HCT116 (cell line): ENCODE results near the gene CACNB2. TPM values are rescaled to one million over a fixed set of nuclear protein-coding genes. Genes with fewer than 3 reads are reported as not detected.

Experiments used
- ATAC-seq: fragments of 200-7000 bp; cut with Tn5 transposase; 2 replicates; pipeline ENCODE4 v1.9.1; 2020; ENCODE audit warnings: mild to moderate bottlenecking, moderate library complexity
- BruUV-seq: library from RNA; stranded (reverse); fragments of 400-500 nt; replicated peaks from 2 replicates; lab custom pipeline; 2021; lab: Mats Ljungman, UMichigan
- CTCF ChIA-PET: fragments of 300-600 bp; sonication (Branson Sonifier 250); formaldehyde crosslinking; loops from one replicate; lab custom pipeline; 2021; ENCODE audit warnings: antibody characterized with exemption; lab: Charles Lee
- POLR2A ChIA-PET: fragments of 300-600, 350-600 bp; sonication (Branson Sonifier 250); formaldehyde crosslinking; loops from one replicate; lab custom pipeline; 2021; ENCODE audit warnings: antibody characterized with exemption; lab: Charles Lee
- RAD21 ChIA-PET, 2 experiments: fragments of 300-600 bp; sonication (Branson Sonifier 250); formaldehyde crosslinking; loops; one replicate each; lab custom pipeline; 2023; ENCODE audit warnings: low total read pairs in 2 of 2; ENCODE audit not compliant: uncharacterized antibody in 2 of 2, unreplicated experiment in 2 of 2, low non-redundant PET in 1 of 2; lab: Charles Lee
- DNase-seq: peaks from one replicate; pipeline ENCODE4 v3.0.0-alpha.2; 2010; ENCODE audit warnings: low read depth, low spot score
- H2AFZ ChIP-seq: fragments of 200-600 bp; shearing (Covaris generic), sonication (generic); 2 replicates; pipeline ENCODE4 v1.6.1; 2017; ENCODE audit warnings: low read depth, mixed run types, mixed read lengths, antibody characterized with exemption, low read length; ENCODE audit not compliant: poor library complexity, severe bottlenecking
- H3K27ac ChIP-seq: 2 replicates; pipeline ENCODE4 v1.5.1; 2012; ENCODE audit warnings: low read depth, low read length
- H3K27me3 ChIP-seq: fragments of 200-600 bp; sonication (generic); 2 replicates; pipeline ENCODE4 v1.6.1; 2016; ENCODE audit warnings: mixed run types, low read length, mixed read lengths; ENCODE audit not compliant: insufficient read depth
- H3K36me3 ChIP-seq, 2 experiments: fragments of 200-500 bp in 1 of 2; fragments of 200-600 bp in 1 of 2; sonication (Bioruptor generic) in 1 of 2; sonication (generic) in 1 of 2; 2 replicates each; pipeline versions ENCODE4 v1.5.1 to v1.6.1; 2014 to 2016; ENCODE audit warnings: low read length in 2 of 2, inconsistent platforms in 1 of 2, mixed read lengths in 1 of 2, mixed run types in 1 of 2; ENCODE audit not compliant: insufficient read depth in 2 of 2, control insufficient read depth in 1 of 2
- H3K4me1 ChIP-seq, 2 experiments: fragments of 200-600 bp in 1 of 2; sonication (generic) in 1 of 2; 2 replicates each; pipeline versions ENCODE4 v1.5.1 to v1.6.1; 2012 to 2017; ENCODE audit warnings: low read length in 2 of 2, inconsistent platforms in 1 of 2, mild to moderate bottlenecking in 1 of 2, mixed read lengths in 1 of 2, mixed run types in 1 of 2, moderate library complexity in 1 of 2; ENCODE audit not compliant: insufficient read depth in 2 of 2, control insufficient read depth in 1 of 2
- H3K4me2 ChIP-seq: fragments of 200-600 bp; sonication (generic); 2 replicates; pipeline ENCODE4 v1.6.1; 2017; ENCODE audit warnings: mixed run types, low read length, mixed read lengths
- H3K4me3 ChIP-seq, 2 experiments: fragments of 200-600 bp in 1 of 2; sonication (generic) in 1 of 2; replicated peaks in 1 of 2; 2 replicates each; pipeline ENCODE4 v1.5.1; 2011 to 2016; ENCODE audit warnings: low read length in 2 of 2, control low read depth in 1 of 2, low read depth in 1 of 2, mild to moderate bottlenecking in 1 of 2, mixed read lengths in 1 of 2, mixed run types in 1 of 2
- H3K79me2 ChIP-seq: fragments of 200-600 bp; sonication (generic); 2 replicates; pipeline ENCODE4 v1.6.1; 2017; ENCODE audit warnings: mild to moderate bottlenecking, mixed run types, low read length, moderate library complexity, mixed read lengths; ENCODE audit not compliant: insufficient read depth
- H3K9ac ChIP-seq: fragments of 200-600 bp; sonication (generic); 2 replicates; pipeline ENCODE4 v1.6.1; 2016; ENCODE audit warnings: low read length, mixed read lengths
- H3K9me2 ChIP-seq: fragments of 200-600 bp; sonication (generic), shearing (Covaris generic); 2 replicates; pipeline ENCODE4 v1.6.1; 2017; ENCODE audit warnings: mixed run types, mild to moderate bottlenecking, moderate library complexity; ENCODE audit not compliant: insufficient read depth
- H3K9me3 ChIP-seq, 2 experiments: fragments of 200-500 bp in 1 of 2; fragments of 200-600 bp in 1 of 2; sonication (Bioruptor generic) in 1 of 2; sonication (generic) in 1 of 2; 2 replicates each; pipeline ENCODE4 v1.6.1; 2014 to 2017; ENCODE audit warnings: low read length in 2 of 2, mixed read lengths in 2 of 2, inconsistent platforms in 1 of 2, low read depth in 1 of 2, mild to moderate bottlenecking in 1 of 2, mixed run types in 1 of 2, moderate library complexity in 1 of 2; ENCODE audit not compliant: control insufficient read depth in 1 of 2, insufficient read depth in 1 of 2
- H4K20me1 ChIP-seq: fragments of 200-600 bp; sonication (generic), shearing (Covaris generic); 2 replicates; pipeline ENCODE4 v1.6.1; 2017; ENCODE audit warnings: mixed run types, mild to moderate bottlenecking, moderate library complexity; ENCODE audit not compliant: insufficient read depth
- CEBPB ChIP-seq: IDR thresholded peaks from 2 replicates; pipeline ENCODE4 v1.6.1; 2012; ENCODE audit warnings: low read depth
- EGR1 ChIP-seq: IDR thresholded peaks from 2 replicates; pipeline ENCODE4 v1.6.1; 2012; ENCODE audit warnings: low read depth
- ELF1 ChIP-seq: IDR thresholded peaks from 2 replicates; pipeline ENCODE4 v1.6.1; 2012; ENCODE audit warnings: low read depth, borderline replicate concordance
- EZH2 ChIP-seq: fragments of 200-600 bp; sonication (generic); IDR thresholded peaks from 2 replicates; pipeline ENCODE4 v1.6.1; 2017; ENCODE audit warnings: antibody characterized with exemption, mixed run types
- EZH2phosphoT487 ChIP-seq: fragments of 200-600 bp; IDR thresholded peaks from 2 replicates; pipeline ENCODE4 v1.6.1; 2018; ENCODE audit warnings: antibody characterized with exemption, borderline replicate concordance
- FOSL1 ChIP-seq: IDR thresholded peaks from 2 replicates; pipeline ENCODE4 v1.6.1; 2012; ENCODE audit warnings: low read depth
- JUND ChIP-seq: IDR thresholded peaks from 2 replicates; pipeline ENCODE4 v1.6.1; 2012
- POLR2AphosphoS5 ChIP-seq: IDR thresholded peaks from 2 replicates; pipeline ENCODE4 v1.6.1; 2011; ENCODE audit warnings: mild to moderate bottlenecking, low read depth, low read length, moderate library complexity
- RAD21 ChIP-seq: IDR thresholded peaks from 2 replicates; pipeline ENCODE4 v1.6.1; 2012; ENCODE audit warnings: low read depth, mild to moderate bottlenecking
- SIN3A ChIP-seq: IDR thresholded peaks from 2 replicates; pipeline ENCODE4 v1.6.1; 2012; ENCODE audit warnings: low read depth
- SRF ChIP-seq: IDR thresholded peaks from 2 replicates; pipeline ENCODE4 v1.6.1; 2012; ENCODE audit warnings: low read depth
- TCF7L2 ChIP-seq: IDR thresholded peaks from 2 replicates; pipeline ENCODE4 v1.7.0; 2011; ENCODE audit warnings: borderline replicate concordance, inconsistent platforms; ENCODE audit not compliant: insufficient read depth, insufficient read length; ENCODE audit errors: extremely low read depth
- ZFX ChIP-seq: fragments of 450-650 bp; IDR thresholded peaks from 2 replicates; pipeline ENCODE4 v1.6.1; 2017
- ZNF274 ChIP-seq: fragments of 200-500 bp; sonication (Bioruptor generic); IDR thresholded peaks from 2 replicates; pipeline ENCODE4 v1.6.1; 2014; ENCODE audit warnings: mild to moderate bottlenecking, low read depth, low read length, inconsistent platforms
- intact Hi-C: fragments of 100-400 bp; cut with micrococcal nuclease; formaldehyde crosslinking; loops from 2 replicates; pipeline ENCODE4 v1.10.0; 2022
- total RNA-seq: library from RNA; stranded (reverse); gene quantifications from one replicate; pipeline ENCODE4 v1.2.1, GENCODE V29; 2021; ENCODE audit not compliant: unreplicated experiment
- TF ChIP-seq, protein P1 (sequence below): IDR thresholded peaks from 2 replicates; pipeline ENCODE4 v1.6.1; 2012
- TF ChIP-seq, protein P2 (sequence below): IDR thresholded peaks from 2 replicates; pipeline ENCODE4 v1.6.1; 2012; ENCODE audit warnings: low read depth
- TF ChIP-seq, protein P3 (sequence below): IDR thresholded peaks from 2 replicates; pipeline ENCODE4 v1.6.1; 2012

The CACNB2 gene
- total RNA-seq, 1 experiment from 2014 or later, result 0.71 TPM

DNA sequence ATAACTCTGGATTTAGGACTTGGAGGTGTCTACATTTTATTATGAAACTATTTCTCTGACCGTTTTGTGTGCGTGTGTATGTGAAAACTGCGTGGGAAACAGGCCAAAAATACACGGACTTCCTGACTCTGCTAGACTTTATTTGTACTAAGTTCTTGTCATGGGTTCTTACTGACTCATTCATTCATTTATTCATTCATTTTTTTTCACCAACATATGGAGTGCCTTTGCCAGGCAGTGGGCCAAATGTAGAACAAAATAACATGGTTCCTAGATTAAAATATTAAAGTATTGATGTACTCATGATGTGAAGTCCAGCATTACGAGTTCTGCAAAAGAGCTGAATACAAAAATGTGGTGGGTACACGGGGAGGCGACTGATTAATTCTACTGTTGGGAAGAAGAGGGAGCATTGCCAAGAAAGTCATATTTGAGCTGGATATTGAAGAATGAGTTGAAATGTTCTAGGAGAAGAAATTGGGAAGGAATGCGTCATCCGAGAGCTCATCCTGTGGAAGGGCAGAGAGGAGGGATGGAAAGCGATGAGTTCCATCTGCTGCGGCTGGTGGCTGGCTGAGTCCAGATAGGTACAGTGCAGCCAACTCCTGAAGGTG lies 24.6 kb downstream of the CACNB2 start (continued):
- TF ChIP-seq TCF7L2 (no peak), RAD21 (no peak), EZH2 (no peak), FOSL1 (no peak)
- TF ChIP-seq, protein P1, sequence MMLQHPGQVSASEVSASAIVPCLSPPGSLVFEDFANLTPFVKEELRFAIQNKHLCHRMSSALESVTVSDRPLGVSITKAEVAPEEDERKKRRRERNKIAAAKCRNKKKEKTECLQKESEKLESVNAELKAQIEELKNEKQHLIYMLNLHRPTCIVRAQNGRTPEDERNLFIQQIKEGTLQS, result no peak

DNA sequence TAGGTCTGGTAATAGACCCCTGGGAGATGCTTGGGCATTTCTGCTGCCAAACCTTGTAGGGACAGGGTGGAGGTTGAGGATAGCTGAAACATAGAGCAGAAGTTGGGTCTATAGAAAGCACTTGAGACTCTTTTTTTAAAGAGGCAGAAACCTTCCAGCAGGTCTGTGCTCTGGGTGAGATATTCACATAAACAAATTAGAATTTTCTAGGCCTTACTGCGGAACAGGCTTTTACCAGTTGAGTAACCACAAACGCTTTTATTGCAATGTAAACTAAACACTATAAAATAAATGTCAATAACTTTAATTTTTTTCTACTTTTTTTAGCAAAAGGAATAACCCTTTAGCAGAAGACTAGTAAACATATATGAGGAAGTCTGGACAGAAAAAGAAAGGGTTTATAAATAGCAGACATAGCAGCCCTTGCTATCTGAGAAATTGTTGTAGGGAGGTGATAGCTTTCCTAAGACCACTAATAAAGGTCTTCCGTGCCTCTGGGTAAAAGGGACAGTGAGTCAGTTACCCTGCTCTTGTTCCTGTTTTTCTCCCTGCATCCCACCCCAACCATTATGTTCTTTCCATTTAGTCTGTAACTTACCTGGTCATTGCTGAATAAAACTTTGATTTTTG lies 38.7 kb downstream of the CACNB2 start:
- H3K27me3 ChIP-seq, result no peaks in the 10 kb centered on the region
- H4K20me1 ChIP-seq, result no peaks in the 10 kb centered on the region
- H3K4me1 ChIP-seq, result no peaks in the 10 kb centered on the region
- no peaks in the 10 kb centered on the region for H3K9me2 ChIP-seq
- no peaks in the 10 kb centered on the region for H3K36me3 ChIP-seq
- BruUV-seq, result no TSS peak
- TF ChIP-seq ELF1 (no peak), CEBPB (no peak), ZFX (no peak), FOSL1 (no peak), SIN3A (no peak), EZH2phosphoT487 (no peak), JUND (no peak), EZH2 (no peak), ZNF274 (no peak), SRF (no peak), EGR1 (no peak), POLR2AphosphoS5 (no peak)
- TF ChIP-seq, protein P2, sequence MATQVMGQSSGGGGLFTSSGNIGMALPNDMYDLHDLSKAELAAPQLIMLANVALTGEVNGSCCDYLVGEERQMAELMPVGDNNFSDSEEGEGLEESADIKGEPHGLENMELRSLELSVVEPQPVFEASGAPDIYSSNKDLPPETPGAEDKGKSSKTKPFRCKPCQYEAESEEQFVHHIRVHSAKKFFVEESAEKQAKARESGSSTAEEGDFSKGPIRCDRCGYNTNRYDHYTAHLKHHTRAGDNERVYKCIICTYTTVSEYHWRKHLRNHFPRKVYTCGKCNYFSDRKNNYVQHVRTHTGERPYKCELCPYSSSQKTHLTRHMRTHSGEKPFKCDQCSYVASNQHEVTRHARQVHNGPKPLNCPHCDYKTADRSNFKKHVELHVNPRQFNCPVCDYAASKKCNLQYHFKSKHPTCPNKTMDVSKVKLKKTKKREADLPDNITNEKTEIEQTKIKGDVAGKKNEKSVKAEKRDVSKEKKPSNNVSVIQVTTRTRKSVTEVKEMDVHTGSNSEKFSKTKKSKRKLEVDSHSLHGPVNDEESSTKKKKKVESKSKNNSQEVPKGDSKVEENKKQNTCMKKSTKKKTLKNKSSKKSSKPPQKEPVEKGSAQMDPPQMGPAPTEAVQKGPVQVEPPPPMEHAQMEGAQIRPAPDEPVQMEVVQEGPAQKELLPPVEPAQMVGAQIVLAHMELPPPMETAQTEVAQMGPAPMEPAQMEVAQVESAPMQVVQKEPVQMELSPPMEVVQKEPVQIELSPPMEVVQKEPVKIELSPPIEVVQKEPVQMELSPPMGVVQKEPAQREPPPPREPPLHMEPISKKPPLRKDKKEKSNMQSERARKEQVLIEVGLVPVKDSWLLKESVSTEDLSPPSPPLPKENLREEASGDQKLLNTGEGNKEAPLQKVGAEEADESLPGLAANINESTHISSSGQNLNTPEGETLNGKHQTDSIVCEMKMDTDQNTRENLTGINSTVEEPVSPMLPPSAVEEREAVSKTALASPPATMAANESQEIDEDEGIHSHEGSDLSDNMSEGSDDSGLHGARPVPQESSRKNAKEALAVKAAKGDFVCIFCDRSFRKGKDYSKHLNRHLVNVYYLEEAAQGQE, result no peak
- TF ChIP-seq, protein P1, result no peak
- TF ChIP-seq, protein P3, sequence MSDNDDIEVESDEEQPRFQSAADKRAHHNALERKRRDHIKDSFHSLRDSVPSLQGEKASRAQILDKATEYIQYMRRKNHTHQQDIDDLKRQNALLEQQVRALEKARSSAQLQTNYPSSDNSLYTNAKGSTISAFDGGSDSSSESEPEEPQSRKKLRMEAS, result no peak
- CTCF ChIA-PET, result no interaction called here
- H3K79me2 ChIP-seq, result no peaks in the 10 kb centered on the region
- RAD21 ChIA-PET, result no interaction called here
- no peak for DNase-seq
- no peak for ATAC-seq
- POLR2A ChIA-PET, result no interaction called here
- H3K9ac ChIP-seq, result no peak overlapping the region
- H3K9me3 ChIP-seq, result no peaks in the 10 kb centered on the region
- no peak overlapping the region for H3K4me2 ChIP-seq
- no peak overlapping the region for H2AFZ ChIP-seq
- intact Hi-C loops, result no loop called here
- H3K4me3 ChIP-seq, result no peak overlapping the region
- no peak overlapping the region for H3K27ac ChIP-seq
